SK-N-SH (cell line): ENCODE data around the gene UBN1. TPM values are rescaled to one million over a fixed set of nuclear protein-coding genes. Genes with fewer than 3 reads are reported as not detected.

ENCODE experiments used
- CTCF ChIA-PET: fragments of 300-600, 350-600 bp; formaldehyde crosslinking; extraction: SDS; loops from one replicate; lab custom pipeline; 2021; lab: Yijun Ruan, JAX
- POLR2A ChIA-PET: fragments of 350-600 bp; sonication (Branson Sonifier 250); formaldehyde crosslinking; extraction: SDS; loops from one replicate; lab custom pipeline; 2020; ENCODE audit warnings: antibody characterized with exemption, inconsistent platforms; lab: Yijun Ruan, JAX
- DNase-seq: peaks from one replicate; pipeline ENCODE4 v3.0.0; 2012
- H2AFZ ChIP-seq: fragments of 200-600 bp; sonication (generic); 2 replicates; pipeline ENCODE4 v1.8.1; 2016; ENCODE audit warnings: antibody characterized with exemption, mild to moderate bottlenecking, low read depth
- H3F3A ChIP-seq: fragments of 200-600 bp; sonication (generic); replicated peaks from 2 replicates; pipeline ENCODE3; 2016; ENCODE audit warnings: antibody characterized with exemption, mild to moderate bottlenecking; ENCODE audit not compliant: insufficient read depth
- H3K27ac ChIP-seq, 2 experiments: fragments of 200-500 bp in 1 of 2; fragments of 200-600 bp in 1 of 2; sonication (Bioruptor generic) in 1 of 2; sonication (generic), shearing (Covaris generic) in 1 of 2; 2 replicates each; pipeline versions ENCODE4 v1.5.1 to v1.6.1; 2014 to 2016; ENCODE audit warnings: low read depth in 2 of 2, inconsistent platforms in 1 of 2, low read length in 1 of 2, mild to moderate bottlenecking in 1 of 2, mixed read lengths in 1 of 2
- H3K27me3 ChIP-seq: fragments of 200-600 bp; sonication (generic), shearing (Covaris generic); 2 replicates; pipeline ENCODE4 v1.6.1; 2016; ENCODE audit warnings: mixed run types; ENCODE audit not compliant: insufficient read depth
- H3K36me3 ChIP-seq, 2 experiments: fragments of 200-500 bp in 1 of 2; fragments of 200-600 bp in 1 of 2; sonication (Bioruptor generic) in 1 of 2; sonication (generic) in 1 of 2; replicated peaks in 1 of 2; 2 replicates each; pipeline versions ENCODE3 to v1.5.1; 2014 to 2016; ENCODE audit warnings: low read length in 1 of 2, mild to moderate bottlenecking in 1 of 2; ENCODE audit not compliant: insufficient read depth in 2 of 2, control insufficient read depth in 1 of 2
- H3K4me1 ChIP-seq, 2 experiments: fragments of 200-500 bp in 1 of 2; fragments of 200-600 bp in 1 of 2; sonication (Bioruptor generic) in 1 of 2; sonication (generic), shearing (Covaris generic) in 1 of 2; 2 replicates each; pipeline versions ENCODE4 v1.5.1 to v1.6.1; 2014 to 2016; ENCODE audit warnings: low read depth in 1 of 2, low read length in 1 of 2, mixed run types in 1 of 2; ENCODE audit not compliant: insufficient read depth in 2 of 2, control insufficient read depth in 1 of 2
- H3K4me2 ChIP-seq: fragments of 200-600 bp; sonication (generic), shearing (Covaris generic); 2 replicates; pipeline ENCODE4 v1.6.1; 2017; ENCODE audit warnings: mixed run types
- H3K4me3 ChIP-seq, 2 experiments: fragments of 200-500 bp in 1 of 2; fragments of 200-600 bp in 1 of 2; sonication (Bioruptor generic) in 1 of 2; sonication (generic), shearing (Covaris generic) in 1 of 2; 2 replicates each; pipeline versions ENCODE4 v1.5.1 to v1.8.1; 2014 to 2016; ENCODE audit warnings: low read depth in 2 of 2, inconsistent platforms in 1 of 2, low read length in 1 of 2, mild to moderate bottlenecking in 1 of 2, mixed read lengths in 1 of 2, moderate library complexity in 1 of 2
- H3K79me2 ChIP-seq: fragments of 200-600 bp; sonication (generic); 2 replicates; pipeline ENCODE4 v1.8.1; 2017; ENCODE audit warnings: mild to moderate bottlenecking; ENCODE audit not compliant: insufficient read depth
- H3K9ac ChIP-seq: fragments of 200-600 bp; sonication (generic); 2 replicates; pipeline ENCODE4 v1.6.1; 2017; ENCODE audit warnings: mixed run types
- H3K9me2 ChIP-seq: fragments of 200-600 bp; sonication (generic); 2 replicates; pipeline ENCODE4 v1.6.1; 2017; ENCODE audit warnings: mixed run types
- H3K9me3 ChIP-seq: fragments of 200-600 bp; sonication (generic); 2 replicates; pipeline ENCODE4 v1.6.1; 2017; ENCODE audit warnings: mixed run types, mild to moderate bottlenecking, moderate library complexity
- H4K20me1 ChIP-seq: fragments of 200-600 bp; sonication (generic); 2 replicates; pipeline ENCODE4 v1.6.1; 2017; ENCODE audit warnings: mild to moderate bottlenecking, mixed run types; ENCODE audit not compliant: insufficient read depth
- CHD2 ChIP-seq: fragments of 150-350 bp; IDR thresholded peaks from 2 replicates; pipeline ENCODE4 v1.6.1; 2018; ENCODE audit warnings: low read length; ENCODE audit not compliant: partially characterized antibody
- ELF1 ChIP-seq: IDR thresholded peaks from 2 replicates; pipeline ENCODE4 v1.4.0; 2012
- FOXJ3 ChIP-seq: sonication (generic); formaldehyde crosslinking; IDR thresholded peaks from 2 replicates; pipeline ENCODE4 v1.5.1; 2020; ENCODE audit warnings: mild to moderate bottlenecking, missing genetic modification reagents
- GABPA ChIP-seq: IDR thresholded peaks from 2 replicates; pipeline ENCODE4 v1.4.0; 2012; ENCODE audit warnings: low read depth, mild to moderate bottlenecking
- GATA2 ChIP-seq: sonication (generic); formaldehyde crosslinking; IDR thresholded peaks from 2 replicates; pipeline ENCODE4 v1.5.0; 2020; ENCODE audit warnings: mild to moderate bottlenecking, missing genetic modification reagents
- JUND ChIP-seq: IDR thresholded peaks from 2 replicates; pipeline ENCODE4 v1.4.0; 2012
- MXI1 ChIP-seq: IDR thresholded peaks from 2 replicates; pipeline ENCODE4 v1.6.1; 2012; ENCODE audit warnings: mild to moderate bottlenecking, low read depth, low read length, improper control_type of control experiment
- NFIC ChIP-seq: IDR thresholded peaks from 2 replicates; pipeline ENCODE4 v1.4.0; 2012; ENCODE audit warnings: borderline replicate concordance
- NRF1 ChIP-seq: IDR thresholded peaks from 2 replicates; pipeline ENCODE4 v1.6.1; 2012; ENCODE audit warnings: low read depth, mild to moderate bottlenecking, low read length
- POLR2AphosphoS5 ChIP-seq: IDR thresholded peaks from 2 replicates; pipeline ENCODE4 v1.6.1; 2012; ENCODE audit warnings: low read depth, low read length
- RAD21 ChIP-seq: IDR thresholded peaks from 2 replicates; pipeline ENCODE4 v1.6.1; 2012; ENCODE audit warnings: mild to moderate bottlenecking, low read length
- RFX5 ChIP-seq: IDR thresholded peaks from 2 replicates; pipeline ENCODE4 v1.6.1; 2012; ENCODE audit warnings: mild to moderate bottlenecking, improper control_type of control experiment, low read length
- SMC3 ChIP-seq: IDR thresholded peaks from 2 replicates; pipeline ENCODE4 v1.6.1; 2012; ENCODE audit warnings: low read depth, low read length, improper control_type of control experiment
- TAF1 ChIP-seq: IDR thresholded peaks from 2 replicates; pipeline ENCODE4 v1.6.1; 2012; ENCODE audit warnings: low read depth, mild to moderate bottlenecking, low read length, moderate library complexity, borderline replicate concordance
- TEAD4 ChIP-seq: IDR thresholded peaks from 2 replicates; pipeline ENCODE4 v1.4.0; 2012; ENCODE audit warnings: mild to moderate bottlenecking, borderline replicate concordance; ENCODE audit not compliant: insufficient read depth
- USF1 ChIP-seq: IDR thresholded peaks from 2 replicates; pipeline ENCODE4 v1.4.0; 2012; ENCODE audit warnings: low read depth, borderline replicate concordance
- YY1 ChIP-seq: IDR thresholded peaks from 2 replicates; pipeline ENCODE4 v1.4.0; 2012; ENCODE audit warnings: low read depth, mild to moderate bottlenecking
- WGBS: methylation state at CpG from one replicate; pipeline ENCODE4 v1.1.6; 2017; ENCODE audit warnings: low lambda C conversion rate; 5-methylcytosine and 5-hydroxymethylcytosine counted together
- polyA plus RNA-seq, 3 experiments: library from polyadenylated mRNA; depleted of rRNA; stranded (reverse); fragments of >200 nt; gene quantifications; 2 replicates each; pipeline ENCODE4 v1.2.3, GENCODE V29; 2012
- TF ChIP-seq, protein P1 (sequence below): IDR thresholded peaks from 2 replicates; pipeline ENCODE4 v1.4.0; 2012; ENCODE audit warnings: low read depth, borderline replicate concordance
- TF ChIP-seq, protein P2 (sequence below): fragments of 150-350 bp; IDR thresholded peaks from 2 replicates; pipeline ENCODE4 v1.6.1; 2017; ENCODE audit warnings: antibody characterized with exemption, low read length, low read depth, borderline replicate concordance

UBN1 gene
- polyA plus RNA-seq, 1 of the 3 experiments (the other 2 are of a cell fraction): 10.9 TPM

DNA sequence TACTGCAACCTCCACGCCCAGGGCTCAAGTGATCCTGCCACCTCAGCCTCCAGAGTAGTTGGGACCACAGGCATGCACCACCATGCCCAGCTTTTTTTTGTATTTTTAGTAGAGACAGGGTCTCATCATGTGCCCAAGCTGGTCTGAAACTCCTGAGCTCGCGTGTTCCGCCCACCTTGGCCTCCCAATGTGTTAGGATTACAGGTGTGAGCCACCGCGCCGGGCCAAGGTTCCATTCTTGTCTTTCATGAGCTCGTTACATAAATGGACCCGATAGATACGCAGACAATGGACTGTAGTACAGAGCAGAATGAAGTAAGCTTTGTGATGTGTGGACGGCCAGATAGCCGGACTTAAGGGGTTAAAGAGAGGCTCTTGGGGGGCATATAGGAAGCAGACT is 19.3 kb downstream of the UBN1 start:
- no peaks in the 10 kb centered on the region for H3K9me2 ChIP-seq
- H4K20me1 ChIP-seq: peaks cover 27% of the 10 kb centered on the region
- H3K9me3 ChIP-seq: no peaks in the 10 kb centered on the region
- H3K36me3 ChIP-seq: peaks cover 16 to 50% of the 10 kb centered on the region in 2 experiments
- ChIA-PET CTCF (no interaction called here), POLR2A (no interaction called here)
- WGBS: 98% methylated on average over 12 of the region's 12 CpGs
- H3K4me2 ChIP-seq: no peak overlapping the region
- H3K4me1 ChIP-seq: no peaks in the 10 kb centered on the region
- H3K9ac ChIP-seq: no peak overlapping the region
- H3K4me3 ChIP-seq: no peak overlapping the region
- TF ChIP-seq, protein P1, sequence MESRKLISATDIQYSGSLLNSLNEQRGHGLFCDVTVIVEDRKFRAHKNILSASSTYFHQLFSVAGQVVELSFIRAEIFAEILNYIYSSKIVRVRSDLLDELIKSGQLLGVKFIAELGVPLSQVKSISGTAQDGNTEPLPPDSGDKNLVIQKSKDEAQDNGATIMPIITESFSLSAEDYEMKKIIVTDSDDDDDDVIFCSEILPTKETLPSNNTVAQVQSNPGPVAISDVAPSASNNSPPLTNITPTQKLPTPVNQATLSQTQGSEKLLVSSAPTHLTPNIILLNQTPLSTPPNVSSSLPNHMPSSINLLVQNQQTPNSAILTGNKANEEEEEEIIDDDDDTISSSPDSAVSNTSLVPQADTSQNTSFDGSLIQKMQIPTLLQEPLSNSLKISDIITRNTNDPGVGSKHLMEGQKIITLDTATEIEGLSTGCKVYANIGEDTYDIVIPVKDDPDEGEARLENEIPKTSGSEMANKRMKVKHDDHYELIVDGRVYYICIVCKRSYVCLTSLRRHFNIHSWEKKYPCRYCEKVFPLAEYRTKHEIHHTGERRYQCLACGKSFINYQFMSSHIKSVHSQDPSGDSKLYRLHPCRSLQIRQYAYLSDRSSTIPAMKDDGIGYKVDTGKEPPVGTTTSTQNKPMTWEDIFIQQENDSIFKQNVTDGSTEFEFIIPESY: no peak
- no peak for TF ChIP-seq NFIC
- TF ChIP-seq, all 33 proteins: peak for 0
- H3K79me2 ChIP-seq: peaks cover 78% of the 10 kb centered on the region
- no peaks in the 10 kb centered on the region for H3K27me3 ChIP-seq
- no peak overlapping the region for H2AFZ ChIP-seq
- no peak overlapping the region for H3K27ac ChIP-seq
- no peaks in the 10 kb centered on the region for H3F3A ChIP-seq
- no peak for DNase-seq

- peaks cover 27% of the 10 kb centered on the region for H4K20me1 ChIP-seq
- H3K4me3 ChIP-seq: no peak overlapping the region
- POLR2A ChIA-PET: interaction anchor here (0.7 kb wide), 1 partner anchor 1466 kb away, joined by 3 read pairs; no protein-coding TSS in a partner anchor
- H3K27me3 ChIP-seq: no peaks in the 10 kb centered on the region
- TF ChIP-seq GABPA: no peak
- TF ChIP-seq JUND: no peak
- no peak for TF ChIP-seq NFIC
- TF ChIP-seq NRF1: no peak
- TF ChIP-seq, protein P2, sequence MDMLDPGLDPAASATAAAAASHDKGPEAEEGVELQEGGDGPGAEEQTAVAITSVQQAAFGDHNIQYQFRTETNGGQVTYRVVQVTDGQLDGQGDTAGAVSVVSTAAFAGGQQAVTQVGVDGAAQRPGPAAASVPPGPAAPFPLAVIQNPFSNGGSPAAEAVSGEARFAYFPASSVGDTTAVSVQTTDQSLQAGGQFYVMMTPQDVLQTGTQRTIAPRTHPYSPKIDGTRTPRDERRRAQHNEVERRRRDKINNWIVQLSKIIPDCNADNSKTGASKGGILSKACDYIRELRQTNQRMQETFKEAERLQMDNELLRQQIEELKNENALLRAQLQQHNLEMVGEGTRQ: no peak
- no peak for TF ChIP-seq GATA2 (CRISPR knock-in tag)
- no peak for TF ChIP-seq RAD21
- no peak for TF ChIP-seq MXI1
- no peak for TF ChIP-seq TEAD4
- no peak for TF ChIP-seq FOXJ3
- TF ChIP-seq YY1: no peak
- TF ChIP-seq CHD2: no peak
- no peak for TF ChIP-seq ELF1
- no peak for TF ChIP-seq POLR2AphosphoS5
- no peak for TF ChIP-seq RFX5
- no peak for TF ChIP-seq USF1
- no peak for TF ChIP-seq TAF1
- no peak for TF ChIP-seq SMC3
- H3K9me2 ChIP-seq: no peaks in the 10 kb centered on the region
- WGBS: 98% methylated on average over 5 of the region's 5 CpGs
- H3K4me1 ChIP-seq: no peaks in the 10 kb centered on the region
- H3K9me3 ChIP-seq: no peaks in the 10 kb centered on the region
- no peak overlapping the region for H3K9ac ChIP-seq
- DNase-seq: no peak
- H3K27ac ChIP-seq: no peak overlapping the region
- H2AFZ ChIP-seq: no peak overlapping the region
- CTCF ChIA-PET: interaction anchor here (1.1 to 1.6 kb wide), 3 partner anchors 10 to 88 kb away, joined by 3 to 5 read pairs (median 3); no protein-coding TSS in a partner anchor
- H3K4me2 ChIP-seq: no peak overlapping the region
- H3K79me2 ChIP-seq: peaks cover 63% of the 10 kb centered on the region
- H3K36me3 ChIP-seq: peaks cover 10 to 47% of the 10 kb centered on the region in 2 experiments
- H3F3A ChIP-seq: no peaks in the 10 kb centered on the region
These were observed 20.7 kb downstream of the UBN1 start for GRCh38 chr16:4868026-4868425.
